Neural progenitor cell (in vitro differentiated cells): ENCODE measurements around the gene FOXO4. TPM values are rescaled to one million over a fixed set of nuclear protein-coding genes. Genes with fewer than 3 reads are reported as not detected.

Experiments
- DNase-seq: peaks from one replicate; pipeline ENCODE4 v3.0.0-alpha.2; 2016; ENCODE audit warnings: low spot score
- H2AFZ ChIP-seq: fragments of 200-600 bp; sonication (generic); replicated peaks from 2 replicates; pipeline ENCODE4 v1.6.1; 2016; ENCODE audit warnings: antibody characterized with exemption
- H3F3A ChIP-seq: fragments of 200-600 bp; sonication (generic); 2 replicates; pipeline ENCODE4 v1.6.1; 2016; ENCODE audit warnings: antibody characterized with exemption, low read depth
- H3K27ac ChIP-seq: fragments of 200-600 bp; sonication (generic); 2 replicates; pipeline ENCODE4 v1.5.1; 2016; ENCODE audit warnings: mild to moderate bottlenecking
- H3K27me3 ChIP-seq: fragments of 200-600 bp; sonication (generic); 2 replicates; pipeline ENCODE4 v1.6.1; 2016; ENCODE audit warnings: mild to moderate bottlenecking, moderate library complexity
- H3K36me3 ChIP-seq: fragments of 200-600 bp; sonication (generic); 2 replicates; pipeline ENCODE4 v1.5.1; 2016
- H3K4me1 ChIP-seq: fragments of 200-600 bp; sonication (generic); 2 replicates; pipeline ENCODE4 v1.6.1; 2016; ENCODE audit warnings: mixed run types
- H3K4me2 ChIP-seq: fragments of 200-600 bp; sonication (generic); 2 replicates; pipeline ENCODE4 v1.6.1; 2016
- H3K4me3 ChIP-seq: fragments of 200-600 bp; sonication (generic); 2 replicates; pipeline ENCODE4 v1.5.1; 2016
- H3K79me2 ChIP-seq: fragments of 200-600 bp; sonication (generic); 2 replicates; pipeline ENCODE4 v1.6.1; 2016; ENCODE audit warnings: low read depth
- H3K9ac ChIP-seq: fragments of 200-600 bp; sonication (generic); 2 replicates; pipeline ENCODE4 v1.6.1; 2016
- H3K9me3 ChIP-seq: fragments of 200-600 bp; sonication (generic); 2 replicates; pipeline ENCODE4 v1.5.1; 2016; ENCODE audit warnings: low read depth
- H4K20me1 ChIP-seq: fragments of 200-600 bp; sonication (generic); 2 replicates; pipeline ENCODE4 v1.6.1; 2016; ENCODE audit warnings: low read depth
- H3K27ac Mint-ChIP-seq: 3 replicates; pipeline ENCODE4 v1.8.0; 2021; ENCODE audit warnings: mixed read lengths
- H3K27me3 Mint-ChIP-seq: 2 replicates; pipeline ENCODE4 v1.8.0; 2022; ENCODE audit warnings: low read depth, mild to moderate bottlenecking, inconsistent platforms, moderate library complexity, mixed read lengths; ENCODE audit not compliant: insufficient read depth
- H3K36me3 Mint-ChIP-seq: 3 replicates; pipeline ENCODE4 v1.8.0; 2021; ENCODE audit warnings: mixed read lengths
- H3K4me1 Mint-ChIP-seq: 3 replicates; pipeline ENCODE4 v1.8.0; 2021; ENCODE audit warnings: mixed read lengths
- H3K4me3 Mint-ChIP-seq: 3 replicates; pipeline ENCODE4 v1.8.0; 2021; ENCODE audit warnings: mild to moderate bottlenecking, moderate library complexity, mixed read lengths
- H3K9me3 Mint-ChIP-seq: 3 replicates; pipeline ENCODE4 v1.8.0; 2020; ENCODE audit warnings: mixed read lengths
- EZH2 ChIP-seq: fragments of 200-600 bp; sonication (generic); IDR thresholded peaks from 2 replicates; pipeline ENCODE4 v1.6.1; 2017; ENCODE audit warnings: antibody characterized with exemption, mild to moderate bottlenecking, moderate library complexity
- EZH2phosphoT487 ChIP-seq: fragments of 200-600 bp; sonication (generic); IDR thresholded peaks from 2 replicates; pipeline ENCODE4 v1.6.1; 2017; ENCODE audit warnings: antibody characterized with exemption
- small RNA-seq: library from RNA; depleted of rRNA; stranded (forward); fragments of <200 nt; gene quantifications from one replicate; pipeline ENCODE3, GENCODE V24; 2015
- total RNA-seq: library from RNA; depleted of rRNA; stranded (reverse); fragments of >200 nt; gene quantifications from 2 replicates; pipeline ENCODE4 v1.2.3, GENCODE V29; 2015; ENCODE audit warnings: low replicate concordance
- TF ChIP-seq, protein P1 (sequence below): fragments of 200-600 bp; sonication (generic); IDR thresholded peaks from 2 replicates; pipeline ENCODE4 v1.5.1; 2017; ENCODE audit warnings: antibody characterized with exemption, mild to moderate bottlenecking

FOXO4 gene
- total RNA-seq, 1 donor from 2014 or later: 2.5 TPM

GRCh38 chrX:71148278-71148663 lies 52.6 kb downstream of the FOXO4 start:
- Mint-ChIP-seq H3K4me1 (peaks cover 22% of the 10 kb centered on the region), H3K4me3 (no peak overlapping the region), H3K9me3 (peaks cover 11% of the 10 kb centered on the region), H3K27ac (peak overlapping the region; percentile 89), H3K27me3 (peaks cover 16% of the 10 kb centered on the region), H3K36me3 (peaks cover 4% of the 10 kb centered on the region)
- Histone ChIP-seq H3K27me3 (no peaks in the 10 kb centered on the region), H3K4me1 (no peaks in the 10 kb centered on the region), H3K9me3 (no peaks in the 10 kb centered on the region), H2AFZ (no peak overlapping the region), H3F3A (peaks cover 8% of the 10 kb centered on the region), H3K4me2 (no peak overlapping the region), H3K79me2 (peaks cover 4% of the 10 kb centered on the region), H3K9ac (no peak overlapping the region), H4K20me1 (no peaks in the 10 kb centered on the region), H3K36me3 (no peaks in the 10 kb centered on the region), H3K4me3 (no peak overlapping the region), H3K27ac (no peak overlapping the region)
- TF ChIP-seq EZH2 (no peak), EZH2phosphoT487 (no peak)
- TF ChIP-seq, protein P1, sequence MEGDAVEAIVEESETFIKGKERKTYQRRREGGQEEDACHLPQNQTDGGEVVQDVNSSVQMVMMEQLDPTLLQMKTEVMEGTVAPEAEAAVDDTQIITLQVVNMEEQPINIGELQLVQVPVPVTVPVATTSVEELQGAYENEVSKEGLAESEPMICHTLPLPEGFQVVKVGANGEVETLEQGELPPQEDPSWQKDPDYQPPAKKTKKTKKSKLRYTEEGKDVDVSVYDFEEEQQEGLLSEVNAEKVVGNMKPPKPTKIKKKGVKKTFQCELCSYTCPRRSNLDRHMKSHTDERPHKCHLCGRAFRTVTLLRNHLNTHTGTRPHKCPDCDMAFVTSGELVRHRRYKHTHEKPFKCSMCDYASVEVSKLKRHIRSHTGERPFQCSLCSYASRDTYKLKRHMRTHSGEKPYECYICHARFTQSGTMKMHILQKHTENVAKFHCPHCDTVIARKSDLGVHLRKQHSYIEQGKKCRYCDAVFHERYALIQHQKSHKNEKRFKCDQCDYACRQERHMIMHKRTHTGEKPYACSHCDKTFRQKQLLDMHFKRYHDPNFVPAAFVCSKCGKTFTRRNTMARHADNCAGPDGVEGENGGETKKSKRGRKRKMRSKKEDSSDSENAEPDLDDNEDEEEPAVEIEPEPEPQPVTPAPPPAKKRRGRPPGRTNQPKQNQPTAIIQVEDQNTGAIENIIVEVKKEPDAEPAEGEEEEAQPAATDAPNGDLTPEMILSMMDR: no peak
- no peak for DNase-seq

DNA sequence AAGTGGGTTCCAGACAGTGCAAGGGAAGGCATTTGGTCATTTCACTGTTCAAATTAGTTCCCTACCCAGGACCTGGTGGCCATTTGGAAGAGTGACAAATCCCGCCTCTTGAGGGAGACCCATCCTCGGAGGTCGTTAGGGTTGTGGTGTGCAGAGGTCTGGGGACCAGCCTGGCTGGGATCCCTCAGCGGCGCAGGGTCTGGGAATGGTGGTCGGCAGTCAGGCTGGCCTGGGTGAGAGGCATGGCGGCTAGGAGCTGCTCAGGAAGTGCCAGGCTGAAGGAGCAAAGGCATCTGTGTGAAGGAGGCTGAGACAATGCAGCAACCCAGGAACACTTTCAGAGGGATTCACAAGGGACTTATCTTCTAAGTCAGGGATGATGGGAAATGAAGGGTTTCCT lies 55.7 kb downstream of the FOXO4 start:
- no peak overlapping the region for H3K4me3 ChIP-seq
- H3K27me3 Mint-ChIP-seq: peaks cover 15% of the 10 kb centered on the region
- no peak overlapping the region for H3K9ac ChIP-seq
- H3K27me3 ChIP-seq: no peaks in the 10 kb centered on the region
- H3K79me2 ChIP-seq: peaks cover 3% of the 10 kb centered on the region
- H3K36me3 ChIP-seq: no peaks in the 10 kb centered on the region
- H3K4me1 Mint-ChIP-seq: peaks cover 12% of the 10 kb centered on the region
- H3K4me1 ChIP-seq: no peaks in the 10 kb centered on the region
- no peak overlapping the region for H3K4me2 ChIP-seq
- TF ChIP-seq, protein P1: no peak
- TF ChIP-seq EZH2phosphoT487: no peak
- no peak for TF ChIP-seq EZH2
- H3K9me3 Mint-ChIP-seq: peaks cover 9% of the 10 kb centered on the region
- no peak overlapping the region for H3K4me3 Mint-ChIP-seq
- peaks cover 17% of the 10 kb centered on the region for H3K36me3 Mint-ChIP-seq
- H3K27ac ChIP-seq: no peak overlapping the region
- DNase-seq: no peak
- no peaks in the 10 kb centered on the region for H4K20me1 ChIP-seq
- H3F3A ChIP-seq: no peaks in the 10 kb centered on the region
- H3K9me3 ChIP-seq: no peaks in the 10 kb centered on the region
- H2AFZ ChIP-seq: no peak overlapping the region
- peak overlapping the region; percentile 46 for H3K27ac Mint-ChIP-seq

Small RNAs within 50 kb of the gene (small RNA-seq; reads per million reads assigned to genes)
- gene CXorf65: not detected

Other genes with a start within 250 kb of the FOXO4 start
- 0.03 TPM in 1 of 2 replicates, not detected in the other for gene TEX11, start 187.1 kb upstream of the FOXO4 start, total RNA-seq
- gene SLC7A3, start 164.8 kb upstream of the FOXO4 start, total RNA-seq: 24.5 and 33.1 TPM in 2 replicates
- 58.1 and 82.9 TPM in 2 replicates for gene SNX12, start 27.5 kb upstream of the FOXO4 start, total RNA-seq
- gene CXorf65, start 10.9 kb downstream of the FOXO4 start, total RNA-seq: not detected in 2 replicates
- not detected in 2 replicates for gene IL2RG, start 15.7 kb downstream of the FOXO4 start, total RNA-seq
- 27.0 and 40.2 TPM in 2 replicates for gene MED12, start 22.7 kb downstream of the FOXO4 start, total RNA-seq
- gene NLGN3, start 49.0 kb downstream of the FOXO4 start, total RNA-seq: 10.0 and 16.0 TPM in 2 replicates
- gene GJB1, start 127.4 kb downstream of the FOXO4 start, total RNA-seq: not detected in 2 replicates
- 50.8 and 85.8 TPM in 2 replicates for gene ZMYM3, start 158.3 kb downstream of the FOXO4 start, total RNA-seq
- 890 and 916 TPM in 2 replicates for gene NONO, start 187.8 kb downstream of the FOXO4 start, total RNA-seq
- 0.99 and 4.8 TPM in 2 replicates for gene ITGB1BP2, start 205.9 kb downstream of the FOXO4 start, total RNA-seq